Measurements from ENCODE around the gene DHX15. TPM values are rescaled to one million over a fixed set of nuclear protein-coding genes. Genes with fewer than 3 reads are reported as not detected.

Gene DHX15
- total and polyA plus RNA-seq, 9 of the 15 experiments (the other 6 are each of a cell fraction or from before 2014, with no cell fraction given) = 165 to 287 (median 208) TPM

DNA sequence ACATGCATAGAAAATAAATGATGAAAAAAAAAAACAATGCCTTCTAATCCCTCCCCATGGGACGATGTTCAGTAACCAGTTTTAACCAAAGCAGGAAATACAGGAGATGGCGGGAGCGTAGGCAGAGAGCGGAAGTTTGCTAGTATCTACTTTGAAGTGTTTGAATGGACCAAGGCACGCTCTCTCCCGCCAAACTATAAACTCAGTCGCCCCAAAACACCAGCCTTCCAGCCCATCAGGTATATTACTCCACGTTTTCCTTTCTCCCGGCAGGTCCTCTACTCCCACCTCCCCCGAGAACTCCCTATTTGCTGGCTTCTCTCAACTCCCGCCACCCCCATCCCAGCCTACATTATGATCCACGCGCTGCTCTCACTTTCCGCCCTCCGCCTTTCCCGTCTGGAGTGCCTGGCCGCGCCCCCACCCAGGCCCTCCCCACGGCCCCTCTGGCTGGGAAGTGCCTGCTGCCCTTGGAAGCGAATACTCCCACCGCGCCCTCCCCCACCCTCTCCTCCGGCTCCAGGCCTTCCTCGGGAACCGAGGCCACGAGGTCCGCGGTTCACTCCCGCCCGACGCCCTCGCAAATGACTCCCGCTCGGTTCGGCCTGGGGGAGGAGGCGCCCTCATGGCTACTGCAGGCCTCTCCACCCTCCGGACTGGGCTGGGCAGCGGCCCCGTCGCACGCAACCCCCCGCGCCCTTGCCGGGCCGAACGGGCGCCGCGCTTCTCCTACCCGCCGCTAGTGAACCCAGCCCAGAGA is 723 bp downstream of the DHX15 start (continued):
- TF ChIP-seq, protein P1, sequence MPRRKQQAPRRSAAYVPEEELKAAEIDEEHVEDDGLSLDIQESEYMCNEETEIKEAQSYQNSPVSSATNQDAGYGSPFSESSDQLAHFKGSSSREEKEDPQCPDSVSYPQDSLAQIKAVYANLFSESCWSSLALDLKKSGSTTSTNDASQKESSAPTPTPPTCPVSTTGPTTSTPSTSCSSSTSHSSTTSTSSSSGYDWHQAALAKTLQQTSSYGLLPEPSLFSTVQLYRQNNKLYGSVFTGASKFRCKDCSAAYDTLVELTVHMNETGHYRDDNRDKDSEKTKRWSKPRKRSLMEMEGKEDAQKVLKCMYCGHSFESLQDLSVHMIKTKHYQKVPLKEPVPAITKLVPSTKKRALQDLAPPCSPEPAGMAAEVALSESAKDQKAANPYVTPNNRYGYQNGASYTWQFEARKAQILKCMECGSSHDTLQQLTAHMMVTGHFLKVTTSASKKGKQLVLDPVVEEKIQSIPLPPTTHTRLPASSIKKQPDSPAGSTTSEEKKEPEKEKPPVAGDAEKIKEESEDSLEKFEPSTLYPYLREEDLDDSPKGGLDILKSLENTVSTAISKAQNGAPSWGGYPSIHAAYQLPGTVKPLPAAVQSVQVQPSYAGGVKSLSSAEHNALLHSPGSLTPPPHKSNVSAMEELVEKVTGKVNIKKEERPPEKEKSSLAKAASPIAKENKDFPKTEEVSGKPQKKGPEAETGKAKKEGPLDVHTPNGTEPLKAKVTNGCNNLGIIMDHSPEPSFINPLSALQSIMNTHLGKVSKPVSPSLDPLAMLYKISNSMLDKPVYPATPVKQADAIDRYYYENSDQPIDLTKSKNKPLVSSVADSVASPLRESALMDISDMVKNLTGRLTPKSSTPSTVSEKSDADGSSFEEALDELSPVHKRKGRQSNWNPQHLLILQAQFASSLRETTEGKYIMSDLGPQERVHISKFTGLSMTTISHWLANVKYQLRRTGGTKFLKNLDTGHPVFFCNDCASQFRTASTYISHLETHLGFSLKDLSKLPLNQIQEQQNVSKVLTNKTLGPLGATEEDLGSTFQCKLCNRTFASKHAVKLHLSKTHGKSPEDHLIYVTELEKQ (CRISPR knock-in tag; IDR thresholded peaks at IDR 0.05) = no peak
- peak; percentile 74; a peak in 2 of 4 replicates for TF ChIP-seq SIN3A (IDR thresholded peaks at IDR 0.05; ENCODE audit: borderline replicate concordance in 2 of 2, control insufficient read depth in 1 of 2, low read depth in 2 of 2, low read length in 2 of 2)
- TF ChIP-seq ETV1 (tag; conservative IDR thresholded peaks at IDR 0.05; ENCODE audit: low read depth) = peak; percentile 49
- TF ChIP-seq, protein P2, sequence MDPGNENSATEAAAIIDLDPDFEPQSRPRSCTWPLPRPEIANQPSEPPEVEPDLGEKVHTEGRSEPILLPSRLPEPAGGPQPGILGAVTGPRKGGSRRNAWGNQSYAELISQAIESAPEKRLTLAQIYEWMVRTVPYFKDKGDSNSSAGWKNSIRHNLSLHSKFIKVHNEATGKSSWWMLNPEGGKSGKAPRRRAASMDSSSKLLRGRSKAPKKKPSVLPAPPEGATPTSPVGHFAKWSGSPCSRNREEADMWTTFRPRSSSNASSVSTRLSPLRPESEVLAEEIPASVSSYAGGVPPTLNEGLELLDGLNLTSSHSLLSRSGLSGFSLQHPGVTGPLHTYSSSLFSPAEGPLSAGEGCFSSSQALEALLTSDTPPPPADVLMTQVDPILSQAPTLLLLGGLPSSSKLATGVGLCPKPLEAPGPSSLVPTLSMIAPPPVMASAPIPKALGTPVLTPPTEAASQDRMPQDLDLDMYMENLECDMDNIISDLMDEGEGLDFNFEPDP (CRISPR knock-in tag; IDR thresholded peaks at IDR 0.05) = no peak
- TF ChIP-seq FOXM1 (IDR thresholded peaks at IDR 0.05; ENCODE audit: low read depth) = no peak
- 0 out of 2 replicates have a peak, but pooled peaks have one; percentile 31 for TF ChIP-seq FOXM1 (CRISPR knock-in tag; IDR thresholded peaks at IDR 0.05; ENCODE audit: low read depth)
- TF ChIP-seq ZNF57 (CRISPR knock-in tag; IDR thresholded peaks at IDR 0.05) = no peak
- no peak for TF ChIP-seq ELF2 (CRISPR knock-in tag; IDR thresholded peaks at IDR 0.05)
- peak; percentile 85; the same call in 1 of the 2 replicates for TF ChIP-seq LARP7 (IDR thresholded peaks at IDR 0.05)
- TF ChIP-seq, protein P3, sequence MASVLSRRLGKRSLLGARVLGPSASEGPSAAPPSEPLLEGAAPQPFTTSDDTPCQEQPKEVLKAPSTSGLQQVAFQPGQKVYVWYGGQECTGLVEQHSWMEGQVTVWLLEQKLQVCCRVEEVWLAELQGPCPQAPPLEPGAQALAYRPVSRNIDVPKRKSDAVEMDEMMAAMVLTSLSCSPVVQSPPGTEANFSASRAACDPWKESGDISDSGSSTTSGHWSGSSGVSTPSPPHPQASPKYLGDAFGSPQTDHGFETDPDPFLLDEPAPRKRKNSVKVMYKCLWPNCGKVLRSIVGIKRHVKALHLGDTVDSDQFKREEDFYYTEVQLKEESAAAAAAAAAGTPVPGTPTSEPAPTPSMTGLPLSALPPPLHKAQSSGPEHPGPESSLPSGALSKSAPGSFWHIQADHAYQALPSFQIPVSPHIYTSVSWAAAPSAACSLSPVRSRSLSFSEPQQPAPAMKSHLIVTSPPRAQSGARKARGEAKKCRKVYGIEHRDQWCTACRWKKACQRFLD (CRISPR knock-in tag; IDR thresholded peaks at IDR 0.05) = no peak
- no peak for TF ChIP-seq RUNX1 (IDR thresholded peaks at IDR 0.05; ENCODE audit: low read depth)
- TF ChIP-seq, protein P4, sequence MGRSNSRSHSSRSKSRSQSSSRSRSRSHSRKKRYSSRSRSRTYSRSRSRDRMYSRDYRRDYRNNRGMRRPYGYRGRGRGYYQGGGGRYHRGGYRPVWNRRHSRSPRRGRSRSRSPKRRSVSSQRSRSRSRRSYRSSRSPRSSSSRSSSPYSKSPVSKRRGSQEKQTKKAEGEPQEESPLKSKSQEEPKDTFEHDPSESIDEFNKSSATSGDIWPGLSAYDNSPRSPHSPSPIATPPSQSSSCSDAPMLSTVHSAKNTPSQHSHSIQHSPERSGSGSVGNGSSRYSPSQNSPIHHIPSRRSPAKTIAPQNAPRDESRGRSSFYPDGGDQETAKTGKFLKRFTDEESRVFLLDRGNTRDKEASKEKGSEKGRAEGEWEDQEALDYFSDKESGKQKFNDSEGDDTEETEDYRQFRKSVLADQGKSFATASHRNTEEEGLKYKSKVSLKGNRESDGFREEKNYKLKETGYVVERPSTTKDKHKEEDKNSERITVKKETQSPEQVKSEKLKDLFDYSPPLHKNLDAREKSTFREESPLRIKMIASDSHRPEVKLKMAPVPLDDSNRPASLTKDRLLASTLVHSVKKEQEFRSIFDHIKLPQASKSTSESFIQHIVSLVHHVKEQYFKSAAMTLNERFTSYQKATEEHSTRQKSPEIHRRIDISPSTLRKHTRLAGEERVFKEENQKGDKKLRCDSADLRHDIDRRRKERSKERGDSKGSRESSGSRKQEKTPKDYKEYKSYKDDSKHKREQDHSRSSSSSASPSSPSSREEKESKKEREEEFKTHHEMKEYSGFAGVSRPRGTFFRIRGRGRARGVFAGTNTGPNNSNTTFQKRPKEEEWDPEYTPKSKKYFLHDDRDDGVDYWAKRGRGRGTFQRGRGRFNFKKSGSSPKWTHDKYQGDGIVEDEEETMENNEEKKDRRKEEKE (IDR thresholded peaks at IDR 0.05; ENCODE audit: borderline replicate concordance in 1 of 2, control insufficient read depth in 1 of 2, low read depth in 2 of 2, low read length in 1 of 2) = 0 out of 4 replicates have a peak, but pooled peaks of 1 of the 2 experiments have one; percentile 21
- no peak; the same call in 1 of the 2 replicates for TF ChIP-seq MYBL2 (IDR thresholded peaks at IDR 0.05; ENCODE audit: low read depth)
- no peak for TF ChIP-seq MYBL2 (CRISPR knock-in tag; IDR thresholded peaks at IDR 0.05; ENCODE audit: borderline replicate concordance)

Data from K562 (cell line).